ENCODE data around the gene B3GLCT.

DNA sequence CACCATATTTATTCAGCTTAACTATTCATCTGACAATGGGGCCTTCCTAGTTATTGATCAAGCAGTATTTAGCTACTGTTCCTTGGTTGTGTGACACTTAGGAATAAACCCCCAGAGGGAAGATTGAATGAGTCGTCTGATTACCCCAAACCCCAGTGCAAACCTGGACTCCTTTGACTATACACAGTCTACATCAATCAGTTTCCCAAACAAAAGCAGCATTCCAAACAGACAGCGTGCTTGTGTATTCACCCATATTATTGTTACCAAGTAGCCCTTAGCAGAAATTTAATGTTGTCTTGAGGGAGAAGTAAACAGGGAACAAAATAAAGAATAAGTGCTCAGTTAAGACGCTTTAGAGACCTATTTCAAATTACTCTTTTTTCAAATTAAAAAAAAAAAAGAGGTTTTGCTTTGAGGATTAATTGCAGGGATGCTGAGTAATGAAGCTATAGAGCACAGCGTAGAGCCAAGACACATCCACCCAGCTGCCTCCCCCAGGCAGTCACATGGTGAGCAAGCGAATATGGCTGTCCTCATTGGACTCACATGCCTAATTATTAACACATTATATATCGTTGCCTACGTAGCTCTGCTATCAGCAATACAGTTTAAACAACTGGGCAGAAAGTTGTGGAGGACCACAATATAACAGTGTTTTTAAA, 14.7 kb upstream of the B3GLCT start:
- TF ChIP-seq JUND (IDR thresholded peaks at IDR 0.05): no peak
- TF ChIP-seq, protein P1, sequence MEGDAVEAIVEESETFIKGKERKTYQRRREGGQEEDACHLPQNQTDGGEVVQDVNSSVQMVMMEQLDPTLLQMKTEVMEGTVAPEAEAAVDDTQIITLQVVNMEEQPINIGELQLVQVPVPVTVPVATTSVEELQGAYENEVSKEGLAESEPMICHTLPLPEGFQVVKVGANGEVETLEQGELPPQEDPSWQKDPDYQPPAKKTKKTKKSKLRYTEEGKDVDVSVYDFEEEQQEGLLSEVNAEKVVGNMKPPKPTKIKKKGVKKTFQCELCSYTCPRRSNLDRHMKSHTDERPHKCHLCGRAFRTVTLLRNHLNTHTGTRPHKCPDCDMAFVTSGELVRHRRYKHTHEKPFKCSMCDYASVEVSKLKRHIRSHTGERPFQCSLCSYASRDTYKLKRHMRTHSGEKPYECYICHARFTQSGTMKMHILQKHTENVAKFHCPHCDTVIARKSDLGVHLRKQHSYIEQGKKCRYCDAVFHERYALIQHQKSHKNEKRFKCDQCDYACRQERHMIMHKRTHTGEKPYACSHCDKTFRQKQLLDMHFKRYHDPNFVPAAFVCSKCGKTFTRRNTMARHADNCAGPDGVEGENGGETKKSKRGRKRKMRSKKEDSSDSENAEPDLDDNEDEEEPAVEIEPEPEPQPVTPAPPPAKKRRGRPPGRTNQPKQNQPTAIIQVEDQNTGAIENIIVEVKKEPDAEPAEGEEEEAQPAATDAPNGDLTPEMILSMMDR (IDR thresholded peaks at IDR 0.05 in 2 of 3, conservative IDR thresholded peaks at IDR 0.05 in 1 of 3; ENCODE audit: borderline replicate concordance in 1 of 3, insufficient read depth in 1 of 3, low read depth in 2 of 3, low read length in 2 of 3): no peak
- TF ChIP-seq EZH2phosphoT487 (IDR thresholded peaks at IDR 0.05; ENCODE audit: borderline replicate concordance): no peak
- TF ChIP-seq EZH2 (IDR thresholded peaks at IDR 0.05): no peak
- no peak for TF ChIP-seq POLR2AphosphoS5 (IDR thresholded peaks at IDR 0.05; ENCODE audit: low read depth, low read length)
- TF ChIP-seq POLR2A (IDR thresholded peaks at IDR 0.05; ENCODE audit: borderline replicate concordance, extremely low read depth, insufficient read depth, insufficient read length): no peak
- no peak for TF ChIP-seq SIN3A (IDR thresholded peaks at IDR 0.05; ENCODE audit: low read depth)
- TF ChIP-seq, protein P2, sequence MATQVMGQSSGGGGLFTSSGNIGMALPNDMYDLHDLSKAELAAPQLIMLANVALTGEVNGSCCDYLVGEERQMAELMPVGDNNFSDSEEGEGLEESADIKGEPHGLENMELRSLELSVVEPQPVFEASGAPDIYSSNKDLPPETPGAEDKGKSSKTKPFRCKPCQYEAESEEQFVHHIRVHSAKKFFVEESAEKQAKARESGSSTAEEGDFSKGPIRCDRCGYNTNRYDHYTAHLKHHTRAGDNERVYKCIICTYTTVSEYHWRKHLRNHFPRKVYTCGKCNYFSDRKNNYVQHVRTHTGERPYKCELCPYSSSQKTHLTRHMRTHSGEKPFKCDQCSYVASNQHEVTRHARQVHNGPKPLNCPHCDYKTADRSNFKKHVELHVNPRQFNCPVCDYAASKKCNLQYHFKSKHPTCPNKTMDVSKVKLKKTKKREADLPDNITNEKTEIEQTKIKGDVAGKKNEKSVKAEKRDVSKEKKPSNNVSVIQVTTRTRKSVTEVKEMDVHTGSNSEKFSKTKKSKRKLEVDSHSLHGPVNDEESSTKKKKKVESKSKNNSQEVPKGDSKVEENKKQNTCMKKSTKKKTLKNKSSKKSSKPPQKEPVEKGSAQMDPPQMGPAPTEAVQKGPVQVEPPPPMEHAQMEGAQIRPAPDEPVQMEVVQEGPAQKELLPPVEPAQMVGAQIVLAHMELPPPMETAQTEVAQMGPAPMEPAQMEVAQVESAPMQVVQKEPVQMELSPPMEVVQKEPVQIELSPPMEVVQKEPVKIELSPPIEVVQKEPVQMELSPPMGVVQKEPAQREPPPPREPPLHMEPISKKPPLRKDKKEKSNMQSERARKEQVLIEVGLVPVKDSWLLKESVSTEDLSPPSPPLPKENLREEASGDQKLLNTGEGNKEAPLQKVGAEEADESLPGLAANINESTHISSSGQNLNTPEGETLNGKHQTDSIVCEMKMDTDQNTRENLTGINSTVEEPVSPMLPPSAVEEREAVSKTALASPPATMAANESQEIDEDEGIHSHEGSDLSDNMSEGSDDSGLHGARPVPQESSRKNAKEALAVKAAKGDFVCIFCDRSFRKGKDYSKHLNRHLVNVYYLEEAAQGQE (IDR thresholded peaks at IDR 0.05; ENCODE audit: low read depth): no peak

All from HCT116 (cell line).